Measurements from ENCODE around the gene PITPNM3.

PITPNM3 gene

GRCh38 chr17:6551869-6552531, 4.4 kb downstream of the PITPNM3 start:
- FAIRE-seq (no peak), DNase-seq (ENCODE audit: low spot score) (no peak)

- FAIRE-seq (no peak), DNase-seq (ENCODE audit: low spot score) (no peak)
These were observed 5.0 kb downstream of the PITPNM3 start for GRCh38 chr17:6551356-6551755.

GRCh38 chr17:6549384-6550036, 6.8 kb downstream of the PITPNM3 start:
- DNase-seq (ENCODE audit: low spot score) (no peak), FAIRE-seq (no peak)

GRCh38 chr17:6548578-6549330, 7.6 kb downstream of the PITPNM3 start:
- FAIRE-seq = no peak
- DNase-seq (ENCODE audit: low spot score) = no peak

GRCh38 chr17:6548034-6548433, 8.3 kb downstream of the PITPNM3 start:
- DNase-seq (ENCODE audit: low spot score) (no peak), FAIRE-seq (no peak)

GRCh38 chr17:6547336-6547735, 9.0 kb downstream of the PITPNM3 start:
- FAIRE-seq (no peak), DNase-seq (ENCODE audit: low spot score) (no peak)

- peak; percentile 74 for DNase-seq (ENCODE audit: low spot score)
- FAIRE-seq = peak; percentile 94
These were observed 10.2 kb downstream of the PITPNM3 start for GRCh38 chr17:6546069-6546718.

GRCh38 chr17:6545291-6545690, 11.1 kb downstream of the PITPNM3 start:
- no peak for FAIRE-seq
- DNase-seq (ENCODE audit: low spot score) = no peak

GRCh38 chr17:6544011-6544370, 12.4 kb downstream of the PITPNM3 start:
- no peak for DNase-seq (ENCODE audit: low spot score)
- no peak for FAIRE-seq

- DNase-seq (ENCODE audit: low spot score) = no peak
- FAIRE-seq = no peak
These were observed 13.0 kb downstream of the PITPNM3 start for GRCh38 chr17:6543079-6544010.

- FAIRE-seq (no peak), DNase-seq (ENCODE audit: low spot score) (no peak)
These were observed 13.8 kb downstream of the PITPNM3 start for GRCh38 chr17:6542577-6542976.

GRCh38 chr17:6541886-6542285, 14.5 kb downstream of the PITPNM3 start:
- no peak for DNase-seq (ENCODE audit: low spot score)

GRCh38 chr17:6539871-6540270, 16.5 kb downstream of the PITPNM3 start:
- no peak for FAIRE-seq

More at GRCh38 chr17:6541886-6542285, 14.5 kb downstream of the PITPNM3 start:
- no peak for FAIRE-seq

GRCh38 chr17:6536566-6537065, 19.7 kb downstream of the PITPNM3 start:
- DNase-seq (ENCODE audit: low spot score) = no peak
- no peak for FAIRE-seq

More at GRCh38 chr17:6539871-6540270, 16.5 kb downstream of the PITPNM3 start:
- no peak for DNase-seq (ENCODE audit: low spot score)

GRCh38 chr17:6536053-6536452, 20.3 kb downstream of the PITPNM3 start:
- FAIRE-seq (no peak), DNase-seq (ENCODE audit: low spot score) (no peak)

GRCh38 chr17:6534846-6535514, 21.4 kb downstream of the PITPNM3 start:
- DNase-seq (ENCODE audit: low spot score) (no peak), FAIRE-seq (no peak)

- no peak for DNase-seq (ENCODE audit: low spot score)
- FAIRE-seq = no peak
These were observed 23.9 kb downstream of the PITPNM3 start for GRCh38 chr17:6532441-6532885.

- FAIRE-seq (no peak), DNase-seq (ENCODE audit: low spot score) (no peak)
These were observed 24.8 kb downstream of the PITPNM3 start for GRCh38 chr17:6531575-6531974.

- DNase-seq (ENCODE audit: low spot score) (no peak), FAIRE-seq (no peak)
These were observed 25.9 kb downstream of the PITPNM3 start for GRCh38 chr17:6530324-6530920.

GRCh38 chr17:6528557-6528956, 27.8 kb downstream of the PITPNM3 start:
- no peak for DNase-seq (ENCODE audit: low spot score)
- FAIRE-seq = no peak

Data from RCC 7860 (cell line).